ENCODE results near the gene DIDO1. TPM values are rescaled to one million over a fixed set of nuclear protein-coding genes. Genes with fewer than 3 reads are reported as not detected.

Gene DIDO1
- total and polyA plus RNA-seq, 2 of the 13 experiments (the other 11 are each of a cell fraction or from before 2014, with no cell fraction given) = 75.0 to 75.1 TPM

DNA sequence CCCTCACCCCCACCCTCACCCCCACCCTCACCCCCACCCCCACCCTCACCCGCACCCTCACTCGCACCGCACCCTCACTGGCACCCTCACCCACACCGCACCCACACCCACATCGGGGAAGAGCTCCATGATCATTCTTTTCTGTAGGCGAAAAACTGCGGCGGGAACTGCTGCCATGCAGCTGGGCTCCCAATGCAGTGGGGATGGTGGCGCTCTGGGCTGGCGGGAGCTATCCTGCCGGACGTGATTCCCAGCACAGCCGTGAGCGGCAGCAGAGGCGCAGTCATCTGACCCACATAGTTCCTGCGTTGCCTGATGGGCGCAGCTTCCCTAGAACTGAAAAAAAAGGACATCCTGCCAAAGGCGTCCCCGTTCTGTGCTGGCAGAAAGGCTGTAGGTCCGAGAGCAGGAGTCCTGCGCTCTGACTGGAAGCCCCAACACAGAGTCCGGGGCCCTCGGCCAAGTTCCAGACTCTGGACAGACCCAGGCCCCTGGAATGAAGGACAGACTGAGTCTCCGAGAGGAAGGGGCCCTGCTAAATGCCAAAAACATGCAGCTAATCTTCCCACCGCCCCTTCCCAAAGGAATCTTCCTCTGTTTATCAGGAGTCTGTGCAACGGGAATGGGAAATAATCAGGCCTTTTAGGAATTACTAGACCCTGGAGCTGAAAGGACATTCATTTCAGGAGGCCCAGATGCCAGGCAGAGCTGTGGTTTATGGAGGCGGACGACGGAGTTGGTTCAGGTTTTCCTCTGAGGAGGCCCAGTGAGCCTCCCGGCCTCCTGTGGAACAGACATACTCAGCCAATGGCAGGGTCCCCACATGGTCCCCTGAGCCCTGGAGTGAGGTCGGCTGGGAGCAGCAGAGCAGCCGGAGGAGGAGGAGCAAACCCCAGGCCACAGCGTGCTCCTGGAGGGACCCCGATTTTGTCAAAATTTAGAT lies 50.6 kb downstream of the DIDO1 start (continued):
- TF ChIP-seq, protein P1, sequence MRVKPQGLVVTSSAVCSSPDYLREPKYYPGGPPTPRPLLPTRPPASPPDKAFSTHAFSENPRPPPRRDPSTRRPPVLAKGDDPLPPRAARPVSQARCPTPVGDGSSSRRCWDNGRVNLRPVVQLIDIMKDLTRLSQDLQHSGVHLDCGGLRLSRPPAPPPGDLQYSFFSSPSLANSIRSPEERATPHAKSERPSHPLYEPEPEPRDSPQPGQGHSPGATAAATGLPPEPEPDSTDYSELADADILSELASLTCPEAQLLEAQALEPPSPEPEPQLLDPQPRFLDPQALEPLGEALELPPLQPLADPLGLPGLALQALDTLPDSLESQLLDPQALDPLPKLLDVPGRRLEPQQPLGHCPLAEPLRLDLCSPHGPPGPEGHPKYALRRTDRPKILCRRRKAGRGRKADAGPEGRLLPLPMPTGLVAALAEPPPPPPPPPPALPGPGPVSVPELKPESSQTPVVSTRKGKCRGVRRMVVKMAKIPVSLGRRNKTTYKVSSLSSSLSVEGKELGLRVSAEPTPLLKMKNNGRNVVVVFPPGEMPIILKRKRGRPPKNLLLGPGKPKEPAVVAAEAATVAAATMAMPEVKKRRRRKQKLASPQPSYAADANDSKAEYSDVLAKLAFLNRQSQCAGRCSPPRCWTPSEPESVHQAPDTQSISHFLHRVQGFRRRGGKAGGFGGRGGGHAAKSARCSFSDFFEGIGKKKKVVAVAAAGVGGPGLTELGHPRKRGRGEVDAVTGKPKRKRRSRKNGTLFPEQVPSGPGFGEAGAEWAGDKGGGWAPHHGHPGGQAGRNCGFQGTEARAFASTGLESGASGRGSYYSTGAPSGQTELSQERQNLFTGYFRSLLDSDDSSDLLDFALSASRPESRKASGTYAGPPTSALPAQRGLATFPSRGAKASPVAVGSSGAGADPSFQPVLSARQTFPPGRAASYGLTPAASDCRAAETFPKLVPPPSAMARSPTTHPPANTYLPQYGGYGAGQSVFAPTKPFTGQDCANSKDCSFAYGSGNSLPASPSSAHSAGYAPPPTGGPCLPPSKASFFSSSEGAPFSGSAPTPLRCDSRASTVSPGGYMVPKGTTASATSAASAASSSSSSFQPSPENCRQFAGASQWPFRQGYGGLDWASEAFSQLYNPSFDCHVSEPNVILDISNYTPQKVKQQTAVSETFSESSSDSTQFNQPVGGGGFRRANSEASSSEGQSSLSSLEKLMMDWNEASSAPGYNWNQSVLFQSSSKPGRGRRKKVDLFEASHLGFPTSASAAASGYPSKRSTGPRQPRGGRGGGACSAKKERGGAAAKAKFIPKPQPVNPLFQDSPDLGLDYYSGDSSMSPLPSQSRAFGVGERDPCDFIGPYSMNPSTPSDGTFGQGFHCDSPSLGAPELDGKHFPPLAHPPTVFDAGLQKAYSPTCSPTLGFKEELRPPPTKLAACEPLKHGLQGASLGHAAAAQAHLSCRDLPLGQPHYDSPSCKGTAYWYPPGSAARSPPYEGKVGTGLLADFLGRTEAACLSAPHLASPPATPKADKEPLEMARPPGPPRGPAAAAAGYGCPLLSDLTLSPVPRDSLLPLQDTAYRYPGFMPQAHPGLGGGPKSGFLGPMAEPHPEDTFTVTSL (CRISPR knock-in tag; IDR thresholded peaks at IDR 0.05; ENCODE audit: borderline replicate concordance) = peak; percentile 46; the same call in 1 of the 2 replicates
- TF ChIP-seq, protein P2, sequence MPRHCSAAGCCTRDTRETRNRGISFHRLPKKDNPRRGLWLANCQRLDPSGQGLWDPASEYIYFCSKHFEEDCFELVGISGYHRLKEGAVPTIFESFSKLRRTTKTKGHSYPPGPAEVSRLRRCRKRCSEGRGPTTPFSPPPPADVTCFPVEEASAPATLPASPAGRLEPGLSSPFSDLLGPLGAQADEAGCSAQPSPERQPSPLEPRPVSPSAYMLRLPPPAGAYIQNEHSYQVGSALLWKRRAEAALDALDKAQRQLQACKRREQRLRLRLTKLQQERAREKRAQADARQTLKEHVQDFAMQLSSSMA (CRISPR knock-in tag; IDR thresholded peaks at IDR 0.05) = peak; percentile 64; the same call in 1 of the 2 replicates
- TF ChIP-seq ZNF530 (CRISPR knock-in tag; IDR thresholded peaks at IDR 0.05; ENCODE audit: low read depth) = no peak
- TF ChIP-seq ZC3H4 (CRISPR knock-in tag; IDR thresholded peaks at IDR 0.05; ENCODE audit: borderline replicate concordance) = no peak
- peak; percentile 29; the same call in 1 of the 2 replicates for TF ChIP-seq HMG20A (CRISPR knock-in tag; IDR thresholded peaks at IDR 0.05; ENCODE audit: borderline replicate concordance)
- TF ChIP-seq ZNF143 (CRISPR knock-in tag; IDR thresholded peaks at IDR 0.05) = peak; percentile 74
- TF ChIP-seq, protein P3, sequence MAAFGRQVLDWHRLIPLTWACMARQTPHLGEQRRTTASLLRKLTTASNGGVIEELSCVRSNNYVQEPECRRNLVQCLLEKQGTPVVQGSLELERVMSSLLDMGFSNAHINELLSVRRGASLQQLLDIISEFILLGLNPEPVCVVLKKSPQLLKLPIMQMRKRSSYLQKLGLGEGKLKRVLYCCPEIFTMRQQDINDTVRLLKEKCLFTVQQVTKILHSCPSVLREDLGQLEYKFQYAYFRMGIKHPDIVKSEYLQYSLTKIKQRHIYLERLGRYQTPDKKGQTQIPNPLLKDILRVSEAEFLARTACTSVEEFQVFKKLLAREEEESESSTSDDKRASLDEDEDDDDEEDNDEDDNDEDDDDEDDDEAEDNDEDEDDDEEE (CRISPR knock-in tag; IDR thresholded peaks at IDR 0.05) = no peak
- peak; percentile 70; the same call in 1 of the 2 replicates for TF ChIP-seq ZNF20 (CRISPR knock-in tag; IDR thresholded peaks at IDR 0.05)
- TF ChIP-seq ZSCAN30 (CRISPR knock-in tag; IDR thresholded peaks at IDR 0.05) = no peak
- TF ChIP-seq ZNF225 (CRISPR knock-in tag; IDR thresholded peaks at IDR 0.05) = no peak; the same call in 1 of the 2 replicates
- TF ChIP-seq SUZ12 (IDR thresholded peaks at IDR 0.05; ENCODE audit: low read depth, low read length) = peak; percentile 10; the same call in 1 of the 2 replicates
- TF ChIP-seq ZBTB20 (CRISPR knock-in tag; IDR thresholded peaks at IDR 0.05; ENCODE audit: borderline replicate concordance, low read depth) = peak; percentile 56; the same call in 1 of the 2 replicates
- TF ChIP-seq ZNF33A (CRISPR knock-in tag; IDR thresholded peaks at IDR 0.05; ENCODE audit: borderline replicate concordance) = no peak
- TF ChIP-seq POLR2A (IDR thresholded peaks at IDR 0.05; ENCODE audit: insufficient read depth in 1 of 2, low read depth in 2 of 2, low read length in 2 of 2) = peak in 1 of 2 experiments; percentile 59; a peak in 2 of 4 replicates
- no peak for TF ChIP-seq RBAK (CRISPR knock-in tag; IDR thresholded peaks at IDR 0.05)
- no peak for TF ChIP-seq ZNF678 (CRISPR knock-in tag; IDR thresholded peaks at IDR 0.05)
- peak; percentile 62; the same call in 1 of the 2 replicates for TF ChIP-seq AHR (CRISPR knock-in tag; IDR thresholded peaks at IDR 0.05)
- no peak for TF ChIP-seq ZNF672 (CRISPR knock-in tag; IDR thresholded peaks at IDR 0.05)
- no peak for TF ChIP-seq PLRG1 (conservative IDR thresholded peaks at IDR 0.05)

Data from HepG2 (cell line).